Adrenal gland (tissue), 5 donors: Measurements from ENCODE around the gene EPHB6.

Source experiments
- CTCF ChIP-seq, 6 experiments: fragments of 450-650 bp in 4 of 6; fragments of 200-600 bp in 2 of 6; sonication (generic) in 1 of 6; IDR thresholded peaks; 1 replicate in 5 of 6; 2 replicates in 1 of 6; pipeline versions ENCODE4 v1.5.1 to v1.8.0; 2016 to 2021; ENCODE audit warnings: antibody characterized with exemption in 6 of 6, mild to moderate bottlenecking in 2 of 6, moderate library complexity in 1 of 6
- POLR2A ChIP-seq, 2 donors: fragments of 450-650 bp; IDR thresholded peaks; one replicate each; pipeline ENCODE4 v1.6.1; 2017; ENCODE audit warnings: antibody characterized with exemption in 2 of 2, mild to moderate bottlenecking in 2 of 2, moderate library complexity in 1 of 2
- donor health status: DM: no; HTN: no; CAD: no.

GRCh38 chr7:142811154-142811737 lies 43.6 kb upstream of the EPHB6 start:
- no peak for TF ChIP-seq POLR2A (IDR thresholded peaks at IDR 0.05)
- peak in 5 of 6 experiments; percentile 45 to 60 (median 56) for TF ChIP-seq CTCF (IDR thresholded peaks at IDR 0.05)
